Colonic mucosa (tissue), 4 donors: ENCODE measurements around the gene TTF2. TPM values are rescaled to one million over a fixed set of nuclear protein-coding genes. Genes with fewer than 3 reads are reported as not detected.

Experiments used
- DNase-seq: peaks from one replicate; pipeline ENCODE4 v3.0.0-alpha.2; 2020
- H3K27ac ChIP-seq: fragments of 200-600 bp; one replicate; pipeline ENCODE4 v1.8.0; 2021
- H3K27me3 ChIP-seq: fragments of 200-600 bp; one replicate; pipeline ENCODE4 v1.8.0; 2021
- H3K36me3 ChIP-seq: fragments of 200-600 bp; one replicate; pipeline ENCODE4 v1.8.0; 2021
- H3K4me1 ChIP-seq: fragments of 200-600 bp; one replicate; pipeline ENCODE4 v1.8.0; 2021; ENCODE audit warnings: mild to moderate bottlenecking
- H3K4me3 ChIP-seq: fragments of 200-600 bp; one replicate; pipeline ENCODE4 v1.8.0; 2021
- H3K9ac ChIP-seq, 2 donors: one replicate each; pipeline ENCODE4 v1.7.0; 2013; ENCODE audit warnings: control low read depth in 2 of 2, low read depth in 2 of 2, low read length in 2 of 2
- H3K9me3 ChIP-seq: fragments of 200-600 bp; one replicate; pipeline ENCODE4 v1.8.0; 2021
- CTCF ChIP-seq: fragments of 200-600 bp; IDR thresholded peaks from one replicate; pipeline ENCODE4 v1.8.0; 2022; ENCODE audit warnings: antibody characterized with exemption, mild to moderate bottlenecking
- intact Hi-C: fragments of 100-400 bp; cut with DNase I; formaldehyde crosslinking; loops from one replicate; pipeline ENCODE4 v1.14.1; 2022
- total RNA-seq, 2 donors: library from RNA; stranded (reverse); fragmentation: NEBNext Ultra II Directional in 1 of 2; extraction: Animal tissue kit (Norgen Biotek cat#: 25700) in 1 of 2; gene quantifications; one replicate each; pipeline ENCODE4 v1.2.1, GENCODE V29; 2021
- donor health status: healthy.
- donor health status: DM: no; HTN: no; CAD: no.
- donor health status: DM: no; HTN: no; CAD: no.

The TTF2 gene
- total RNA-seq, 2 donors from 2014 or later: 25.0 to 50.5 TPM

GRCh38 chr1:117051224-117052064 lies 8.7 kb upstream of the TTF2 start:
- no peak overlapping the region for H3K4me3 ChIP-seq
- H3K36me3 ChIP-seq: no peaks in the 10 kb centered on the region
- H3K27me3 ChIP-seq: no peaks in the 10 kb centered on the region
- no peak for TF ChIP-seq CTCF
- intact Hi-C loops: loop anchor here (10.0 kb wide), 2 partner anchors 67 to 197 kb away; no protein-coding TSS in a partner anchor
- H3K9me3 ChIP-seq: no peaks in the 10 kb centered on the region
- DNase-seq: peak; percentile 69
- no peaks in the 10 kb centered on the region for H3K4me1 ChIP-seq
- H3K27ac ChIP-seq: peak overlapping the region; percentile 64
- peak overlapping the region in 1 of 2 donors; percentile 36 for H3K9ac ChIP-seq

GRCh38 chr1:117054068-117054467 lies 6.1 kb upstream of the TTF2 start:
- no peak overlapping the region for H3K4me3 ChIP-seq
- no peaks in the 10 kb centered on the region for H3K4me1 ChIP-seq
- no peak overlapping the region for H3K27ac ChIP-seq
- H3K36me3 ChIP-seq: no peaks in the 10 kb centered on the region
- H3K9ac ChIP-seq: no peak overlapping the region
- no peaks in the 10 kb centered on the region for H3K9me3 ChIP-seq
- DNase-seq: no peak
- H3K27me3 ChIP-seq: no peaks in the 10 kb centered on the region
- no peak for TF ChIP-seq CTCF
- intact Hi-C loops: loop anchor here (10.0 kb wide), 2 partner anchors 69 to 199 kb away; no protein-coding TSS in a partner anchor

- H3K36me3 ChIP-seq: no peaks in the 10 kb centered on the region
- DNase-seq: no peak
- peak overlapping the region; percentile 77 for H3K27ac ChIP-seq
- H3K27me3 ChIP-seq: no peaks in the 10 kb centered on the region
- peak overlapping the region in 1 of 2 donors; percentile 97 for H3K9ac ChIP-seq
- H3K4me3 ChIP-seq: peak overlapping the region; percentile 88
- no peaks in the 10 kb centered on the region for H3K9me3 ChIP-seq
- no peaks in the 10 kb centered on the region for H3K4me1 ChIP-seq
- intact Hi-C loops: loop anchor here (5.0 to 10.0 kb wide), 4 partner anchors 74 to 487 kb away; partner anchors contain the start of gene CD58
- TF ChIP-seq CTCF: no peak
These were observed 1.3 kb upstream of the TTF2 start for GRCh38 chr1:117058810-117059209.

GRCh38 chr1:117059334-117059677 lies 820 bp upstream of the TTF2 start:
- Histone ChIP-seq H3K36me3 (no peaks in the 10 kb centered on the region), H3K27ac (peak overlapping the region; percentile 77), H3K9me3 (no peaks in the 10 kb centered on the region), H3K4me3 (peak overlapping the region; percentile 88), H3K27me3 (no peaks in the 10 kb centered on the region), H3K4me1 (no peaks in the 10 kb centered on the region), H3K9ac (peak overlapping the region; percentile 67 to 97)
- peak; percentile 84 for DNase-seq
- no peak for TF ChIP-seq CTCF
- intact Hi-C loops: loop anchor here (5.0 to 10.0 kb wide), 4 partner anchors 75 to 487 kb away; partner anchors contain the start of gene CD58

GRCh38 chr1:117060441-117061317 lies 553 bp downstream of the TTF2 start:
- intact Hi-C loops: no loop called here
- DNase-seq: peak; percentile 61
- Histone ChIP-seq H3K9me3 (no peaks in the 10 kb centered on the region), H3K27me3 (no peaks in the 10 kb centered on the region), H3K36me3 (no peaks in the 10 kb centered on the region), H3K9ac (peak overlapping the region; percentile 70 to 97), H3K27ac (peak overlapping the region; percentile 66), H3K4me1 (no peaks in the 10 kb centered on the region), H3K4me3 (peak overlapping the region; percentile 88)
- no peak for TF ChIP-seq CTCF
